Measurements from ENCODE around the gene OPN1SW.

Gene OPN1SW

GRCh38 chr7:128735436-128735835, 40.2 kb downstream of the OPN1SW start:
- DNase-seq (ENCODE audit: extremely low read depth in 1 of 2, low read depth in 1 of 2), result no peak

- DNase-seq (ENCODE audit: extremely low read depth in 1 of 2, low read depth in 1 of 2), result no peak
Measured at GRCh38 chr7:128734890-128735289, 40.7 kb downstream of the OPN1SW start.

- no peak for DNase-seq (ENCODE audit: extremely low read depth in 1 of 2, low read depth in 1 of 2)
Measured at GRCh38 chr7:128733278-128733645, 42.3 kb downstream of the OPN1SW start.

GRCh38 chr7:128732521-128733277, 42.9 kb downstream of the OPN1SW start:
- DNase-seq (ENCODE audit: extremely low read depth in 1 of 2, low read depth in 1 of 2), result no peak

- DNase-seq (ENCODE audit: extremely low read depth in 1 of 2, low read depth in 1 of 2), result no peak
Measured at GRCh38 chr7:128731184-128731583, 44.4 kb downstream of the OPN1SW start.

GRCh38 chr7:128729494-128729893, 46.1 kb downstream of the OPN1SW start:
- DNase-seq (ENCODE audit: extremely low read depth in 1 of 2, low read depth in 1 of 2), result no peak

- no peak for DNase-seq (ENCODE audit: extremely low read depth in 1 of 2, low read depth in 1 of 2)
Measured at GRCh38 chr7:128728598-128728997, 47.0 kb downstream of the OPN1SW start.

- DNase-seq (ENCODE audit: extremely low read depth in 1 of 2, low read depth in 1 of 2), result no peak
Measured at GRCh38 chr7:128727239-128727638, 48.4 kb downstream of the OPN1SW start.

GRCh38 chr7:128726737-128727072, 48.9 kb downstream of the OPN1SW start:
- no peak for DNase-seq (ENCODE audit: extremely low read depth in 1 of 2, low read depth in 1 of 2)

GRCh38 chr7:128726059-128726736, 49.4 kb downstream of the OPN1SW start:
- no peak for DNase-seq (ENCODE audit: extremely low read depth in 1 of 2, low read depth in 1 of 2)

- no peak for DNase-seq (ENCODE audit: extremely low read depth in 1 of 2, low read depth in 1 of 2)
Measured at GRCh38 chr7:128725531-128725930, 50.1 kb downstream of the OPN1SW start.

GRCh38 chr7:128724743-128725142, 50.9 kb downstream of the OPN1SW start:
- DNase-seq (ENCODE audit: extremely low read depth in 1 of 2, low read depth in 1 of 2), result no peak
